ENCODE data around the gene STYXL2.

Gene STYXL2

DNA sequence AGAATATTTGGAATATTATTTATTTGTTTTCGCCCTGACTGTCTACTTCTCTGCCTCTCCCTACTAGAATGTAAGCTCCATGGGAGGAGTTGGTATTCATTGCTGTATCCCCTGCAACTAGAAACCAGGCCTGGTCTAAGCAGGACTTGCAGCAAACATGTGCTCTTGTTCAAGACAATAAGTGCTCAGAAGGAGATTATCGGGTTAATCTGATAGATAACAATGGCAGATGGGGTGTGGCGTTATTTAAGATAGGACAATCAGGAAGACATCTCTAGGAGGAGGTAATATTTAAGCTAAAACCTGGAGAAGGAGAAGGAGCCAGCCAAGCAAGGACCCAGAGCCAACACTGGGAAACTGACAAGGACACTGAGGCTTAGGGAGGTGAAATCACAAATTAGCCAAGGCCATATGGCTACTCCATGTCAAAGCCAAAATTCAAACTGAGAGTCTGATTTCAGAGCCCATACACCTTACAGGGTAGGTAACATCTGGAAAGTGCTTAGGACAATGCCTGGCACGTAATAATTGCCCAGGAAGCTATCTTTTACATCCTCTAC is 41.5 kb downstream of the STYXL2 start:
- TF ChIP-seq, protein P1, sequence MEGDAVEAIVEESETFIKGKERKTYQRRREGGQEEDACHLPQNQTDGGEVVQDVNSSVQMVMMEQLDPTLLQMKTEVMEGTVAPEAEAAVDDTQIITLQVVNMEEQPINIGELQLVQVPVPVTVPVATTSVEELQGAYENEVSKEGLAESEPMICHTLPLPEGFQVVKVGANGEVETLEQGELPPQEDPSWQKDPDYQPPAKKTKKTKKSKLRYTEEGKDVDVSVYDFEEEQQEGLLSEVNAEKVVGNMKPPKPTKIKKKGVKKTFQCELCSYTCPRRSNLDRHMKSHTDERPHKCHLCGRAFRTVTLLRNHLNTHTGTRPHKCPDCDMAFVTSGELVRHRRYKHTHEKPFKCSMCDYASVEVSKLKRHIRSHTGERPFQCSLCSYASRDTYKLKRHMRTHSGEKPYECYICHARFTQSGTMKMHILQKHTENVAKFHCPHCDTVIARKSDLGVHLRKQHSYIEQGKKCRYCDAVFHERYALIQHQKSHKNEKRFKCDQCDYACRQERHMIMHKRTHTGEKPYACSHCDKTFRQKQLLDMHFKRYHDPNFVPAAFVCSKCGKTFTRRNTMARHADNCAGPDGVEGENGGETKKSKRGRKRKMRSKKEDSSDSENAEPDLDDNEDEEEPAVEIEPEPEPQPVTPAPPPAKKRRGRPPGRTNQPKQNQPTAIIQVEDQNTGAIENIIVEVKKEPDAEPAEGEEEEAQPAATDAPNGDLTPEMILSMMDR (IDR thresholded peaks at IDR 0.05; ENCODE audit: insufficient read depth, low read length, poor library complexity, severe bottlenecking) = no peak
- no peaks in the 10 kb centered on the region for H3K36me3 ChIP-seq (ENCODE audit: control insufficient read depth, insufficient read depth, low read length)
- no peaks in the 10 kb centered on the region; the same call in 1 of the 2 replicates for H3K27me3 ChIP-seq (replicated peaks; ENCODE audit: control insufficient read depth, insufficient read depth, low read length)
- DNase-seq (ENCODE audit: extremely low read depth, insufficient read length) = no peak
- no peak overlapping the region for H3K4me3 ChIP-seq (replicated peaks; ENCODE audit: low read depth, low read length)

DNA sequence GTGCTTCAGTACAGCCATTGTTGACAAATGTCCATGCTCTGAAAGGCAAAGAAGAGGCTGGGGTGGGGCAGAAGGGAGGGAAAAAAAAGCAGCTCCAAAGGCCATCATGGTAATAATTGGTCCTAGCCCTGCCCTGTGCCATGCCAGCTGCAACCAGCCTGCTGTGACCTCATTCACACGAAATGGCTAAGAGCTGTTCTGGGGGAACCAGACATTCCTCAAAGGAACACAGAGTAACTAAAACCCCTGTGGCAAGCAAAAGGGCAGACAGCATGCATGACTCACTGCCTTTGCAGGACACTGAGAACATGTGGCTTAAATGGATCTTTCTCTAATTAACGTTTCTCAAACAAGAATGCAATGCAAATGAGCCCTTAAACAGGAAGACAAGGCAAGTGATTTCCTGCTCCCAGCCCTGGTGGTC is 42.3 kb downstream of the STYXL2 start:
- no peaks in the 10 kb centered on the region; the same call in 1 of the 2 replicates for H3K27me3 ChIP-seq (replicated peaks; ENCODE audit: control insufficient read depth, insufficient read depth, low read length)
- TF ChIP-seq, protein P1 (IDR thresholded peaks at IDR 0.05; ENCODE audit: insufficient read depth, low read length, poor library complexity, severe bottlenecking) = no peak
- no peak for DNase-seq (ENCODE audit: extremely low read depth, insufficient read length)
- no peak overlapping the region for H3K4me3 ChIP-seq (replicated peaks; ENCODE audit: low read depth, low read length)
- H3K36me3 ChIP-seq (ENCODE audit: control insufficient read depth, insufficient read depth, low read length) = no peaks in the 10 kb centered on the region

DNA sequence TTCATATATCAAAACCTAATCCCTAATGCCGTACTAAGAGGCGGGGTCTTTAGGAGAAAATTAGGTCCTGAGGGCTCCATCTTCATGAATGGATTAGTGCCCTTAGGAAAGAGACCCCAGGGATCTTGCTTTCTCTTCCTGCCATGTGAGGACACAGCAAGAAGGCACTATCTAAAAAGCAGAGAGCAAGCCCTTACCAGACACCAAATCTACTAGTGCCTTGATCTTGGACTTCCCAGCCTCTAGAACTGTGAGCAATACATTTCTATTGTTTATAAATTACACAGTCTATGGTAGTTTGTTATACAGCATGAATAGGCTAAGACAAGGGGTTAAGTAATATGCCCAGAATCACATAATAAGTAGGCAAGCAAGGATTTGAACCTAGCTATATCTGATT is 42.9 kb downstream of the STYXL2 start:
- Histone ChIP-seq H3K4me3 (replicated peaks; ENCODE audit: low read depth, low read length) (no peak overlapping the region), H3K27me3 (replicated peaks; ENCODE audit: control insufficient read depth, insufficient read depth, low read length) (no peaks in the 10 kb centered on the region; the same call in 1 of the 2 replicates), H3K36me3 (ENCODE audit: control insufficient read depth, insufficient read depth, low read length) (no peaks in the 10 kb centered on the region)
- TF ChIP-seq, protein P1 (IDR thresholded peaks at IDR 0.05; ENCODE audit: insufficient read depth, low read length, poor library complexity, severe bottlenecking) = no peak
- DNase-seq (ENCODE audit: extremely low read depth, insufficient read length) = no peak

DNA sequence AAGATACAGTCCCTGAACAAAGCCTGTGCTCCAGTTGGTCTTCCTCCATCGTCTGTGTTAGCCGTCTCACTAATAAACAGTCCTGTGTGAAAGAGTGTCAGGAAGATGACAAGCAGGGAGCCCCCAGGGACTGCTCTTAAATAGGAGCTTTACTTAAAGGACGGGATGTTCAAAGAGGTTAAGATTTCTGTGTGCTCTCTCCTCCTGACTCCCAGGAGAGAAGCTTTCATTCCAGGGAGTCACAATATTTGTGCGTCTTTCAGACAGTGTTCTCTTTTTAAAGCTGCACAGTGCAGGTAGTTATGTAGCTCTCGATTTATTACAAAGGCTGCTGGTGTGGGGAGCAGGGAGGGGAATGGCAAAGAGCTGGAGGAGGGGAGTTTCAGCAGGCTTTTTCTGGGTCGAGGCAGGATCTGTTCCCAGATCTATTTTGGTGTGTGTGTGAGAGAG is 43.5 kb downstream of the STYXL2 start:
- Histone ChIP-seq H3K27me3 (replicated peaks; ENCODE audit: control insufficient read depth, insufficient read depth, low read length) (no peaks in the 10 kb centered on the region; the same call in 1 of the 2 replicates), H3K36me3 (ENCODE audit: control insufficient read depth, insufficient read depth, low read length) (no peaks in the 10 kb centered on the region), H3K4me3 (replicated peaks; ENCODE audit: low read depth, low read length) (no peak overlapping the region)
- TF ChIP-seq, protein P1 (IDR thresholded peaks at IDR 0.05; ENCODE audit: insufficient read depth, low read length, poor library complexity, severe bottlenecking) = no peak
- no peak for DNase-seq (ENCODE audit: extremely low read depth, insufficient read length)

DNA sequence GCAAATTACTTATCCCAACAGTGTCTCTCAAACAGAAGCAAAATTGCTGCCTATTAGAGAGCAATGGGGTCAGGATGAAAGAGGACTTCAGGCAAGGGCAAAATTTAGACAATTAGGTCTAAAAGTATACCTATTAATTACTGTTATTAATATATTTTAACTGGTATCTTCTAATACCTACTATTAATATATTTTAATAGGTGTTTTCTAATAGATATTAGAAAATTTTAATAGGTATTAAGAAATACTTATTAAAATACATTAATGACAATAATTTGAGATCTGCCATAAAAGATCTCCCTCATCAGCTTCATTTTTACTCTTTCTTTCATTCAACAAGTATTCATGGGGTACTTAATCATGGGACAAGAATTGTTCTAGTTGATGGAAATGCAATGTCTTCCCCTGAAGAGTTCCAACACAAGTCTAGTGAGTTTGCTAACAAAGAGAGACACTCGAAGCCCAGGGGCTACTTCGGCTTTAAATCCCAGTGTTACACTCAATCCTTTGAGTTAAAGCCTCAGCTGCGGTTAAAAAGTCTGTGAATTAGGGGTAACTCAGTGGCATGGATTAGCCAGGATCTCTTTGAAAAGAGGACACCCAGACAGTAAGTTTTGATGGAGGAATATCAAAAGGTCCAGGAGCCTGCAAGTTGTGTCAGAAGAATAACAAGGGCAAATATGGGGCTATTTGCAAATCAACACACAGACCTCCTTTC is 44.1 kb downstream of the STYXL2 start:
- H3K27me3 ChIP-seq (replicated peaks; ENCODE audit: control insufficient read depth, insufficient read depth, low read length) = no peaks in the 10 kb centered on the region; the same call in 1 of the 2 replicates
- TF ChIP-seq, protein P1 (IDR thresholded peaks at IDR 0.05; ENCODE audit: insufficient read depth, low read length, poor library complexity, severe bottlenecking) = no peak
- no peak overlapping the region for H3K4me3 ChIP-seq (replicated peaks; ENCODE audit: low read depth, low read length)
- H3K36me3 ChIP-seq (ENCODE audit: control insufficient read depth, insufficient read depth, low read length) = no peaks in the 10 kb centered on the region
- no peak for DNase-seq (ENCODE audit: extremely low read depth, insufficient read length)
